Bone marrow (tissue), 2 donors: ENCODE data around the gene PIGZ.

Source experiments
- DNase-seq, 2 donors: peaks; one replicate each; lab custom pipeline; 2025; lab: John Stamatoyannopoulos, UW

PIGZ gene

GRCh38 chr3:196968233-196969133 is at the start of gene PIGZ:
TSS of gene PIGZ (minus strand) at chr3:196968833. CDS start at chr3:196952031, 16,802 bp downstream.
- DNase-seq = peak in 1 of 2 donors; percentile 25

GRCh38 chr3:197017003-197017402 is 48.4 kb upstream of the PIGZ start:
- no peak for DNase-seq

GRCh38 chr3:197015790-197016736 is 47.4 kb upstream of the PIGZ start:
- no peak for DNase-seq

- no peak for DNase-seq
These were observed 46.4 kb upstream of the PIGZ start for GRCh38 chr3:197014942-197015575.

GRCh38 chr3:197014024-197014423 is 45.4 kb upstream of the PIGZ start:
- no peak for DNase-seq

GRCh38 chr3:197012540-197012883 is 43.9 kb upstream of the PIGZ start:
- DNase-seq = no peak

GRCh38 chr3:197011780-197012539 is 43.3 kb upstream of the PIGZ start:
- DNase-seq = no peak

GRCh38 chr3:197010556-197011351 is 42.1 kb upstream of the PIGZ start:
- no peak for DNase-seq

- no peak for DNase-seq
These were observed 40.9 kb upstream of the PIGZ start for GRCh38 chr3:197009532-197010019.

- no peak for DNase-seq
These were observed 40.0 kb upstream of the PIGZ start for GRCh38 chr3:197008436-197009209.

- DNase-seq = no peak
These were observed 39.3 kb upstream of the PIGZ start for GRCh38 chr3:197007953-197008352.

- DNase-seq = no peak
These were observed 38.8 kb upstream of the PIGZ start for GRCh38 chr3:197007296-197007940.

- no peak for DNase-seq
These were observed 38.2 kb upstream of the PIGZ start for GRCh38 chr3:197006860-197007259.

- DNase-seq = no peak
These were observed 37.8 kb upstream of the PIGZ start for GRCh38 chr3:197006446-197006845.

GRCh38 chr3:197003461-197004385 is 35.1 kb upstream of the PIGZ start:
- DNase-seq = peak in 1 of 2 donors; percentile 41

GRCh38 chr3:197002701-197003454 is 34.2 kb upstream of the PIGZ start:
- DNase-seq = peak; percentile 19 to 75

- no peak for DNase-seq
These were observed 33.5 kb upstream of the PIGZ start for GRCh38 chr3:197001972-197002700.
